Measurements from ENCODE around the gene SAA2.

- TF ChIP-seq CTCF (conservative IDR thresholded peaks at IDR 0.05; ENCODE audit: low read depth, low read length) (no peak), EZH2 (IDR thresholded peaks at IDR 0.05; ENCODE audit: borderline replicate concordance, low read depth, low read length, poor library complexity, severe bottlenecking) (no peak)
Measured at GRCh38 chr11:18264035-18264434, 15.6 kb upstream of the SAA2 start.

Measured in A673 (cell line).